GM20431 (cell line): Measurements from ENCODE around the gene ACAP2.
"Not testable (repeated sequence)": the region's sequence is repeated elsewhere in the genome, so short reads cannot be mapped to it uniquely, and the experiment has no call there.

Source experiments
- in situ Hi-C: fragments of 300-500 bp; cut with MseI, MboI; formaldehyde crosslinking; loops from one replicate; pipeline ENCODE4 v1.15.0; 2020; ENCODE audit warnings: low sequenced_read_pairs; ENCODE audit not compliant: unreplicated experiment

Gene ACAP2, protein sequence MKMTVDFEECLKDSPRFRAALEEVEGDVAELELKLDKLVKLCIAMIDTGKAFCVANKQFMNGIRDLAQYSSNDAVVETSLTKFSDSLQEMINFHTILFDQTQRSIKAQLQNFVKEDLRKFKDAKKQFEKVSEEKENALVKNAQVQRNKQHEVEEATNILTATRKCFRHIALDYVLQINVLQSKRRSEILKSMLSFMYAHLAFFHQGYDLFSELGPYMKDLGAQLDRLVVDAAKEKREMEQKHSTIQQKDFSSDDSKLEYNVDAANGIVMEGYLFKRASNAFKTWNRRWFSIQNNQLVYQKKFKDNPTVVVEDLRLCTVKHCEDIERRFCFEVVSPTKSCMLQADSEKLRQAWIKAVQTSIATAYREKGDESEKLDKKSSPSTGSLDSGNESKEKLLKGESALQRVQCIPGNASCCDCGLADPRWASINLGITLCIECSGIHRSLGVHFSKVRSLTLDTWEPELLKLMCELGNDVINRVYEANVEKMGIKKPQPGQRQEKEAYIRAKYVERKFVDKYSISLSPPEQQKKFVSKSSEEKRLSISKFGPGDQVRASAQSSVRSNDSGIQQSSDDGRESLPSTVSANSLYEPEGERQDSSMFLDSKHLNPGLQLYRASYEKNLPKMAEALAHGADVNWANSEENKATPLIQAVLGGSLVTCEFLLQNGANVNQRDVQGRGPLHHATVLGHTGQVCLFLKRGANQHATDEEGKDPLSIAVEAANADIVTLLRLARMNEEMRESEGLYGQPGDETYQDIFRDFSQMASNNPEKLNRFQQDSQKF

GRCh38 chr3:195442573-195443390, at the start of gene ACAP2:
Gene ACAP2 (minus strand): TSS chr3:195443020. CDS start chr3:195442847, 173 bp downstream.
- in situ Hi-C loops, result no loop called here

DNA sequence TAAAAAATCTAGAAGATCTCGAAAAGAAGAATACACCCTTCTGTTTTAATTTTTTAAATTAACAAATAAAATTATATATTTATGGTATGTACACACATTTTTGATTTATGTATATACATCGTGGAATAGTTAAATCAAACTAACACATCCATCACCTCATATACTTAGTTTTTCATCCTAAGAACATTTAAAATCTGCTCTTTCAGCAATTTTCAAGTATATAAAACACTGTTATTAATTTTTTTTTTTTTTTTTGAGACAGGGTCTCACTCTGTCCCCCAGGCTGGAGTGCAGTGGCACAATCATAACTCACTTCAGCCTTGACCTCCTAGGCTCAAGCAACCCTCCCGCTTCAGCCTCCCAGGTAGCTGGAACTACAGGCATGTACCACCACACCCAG, 32.8 kb upstream of the ACAP2 start:
- in situ Hi-C loops, result no loop called here

DNA sequence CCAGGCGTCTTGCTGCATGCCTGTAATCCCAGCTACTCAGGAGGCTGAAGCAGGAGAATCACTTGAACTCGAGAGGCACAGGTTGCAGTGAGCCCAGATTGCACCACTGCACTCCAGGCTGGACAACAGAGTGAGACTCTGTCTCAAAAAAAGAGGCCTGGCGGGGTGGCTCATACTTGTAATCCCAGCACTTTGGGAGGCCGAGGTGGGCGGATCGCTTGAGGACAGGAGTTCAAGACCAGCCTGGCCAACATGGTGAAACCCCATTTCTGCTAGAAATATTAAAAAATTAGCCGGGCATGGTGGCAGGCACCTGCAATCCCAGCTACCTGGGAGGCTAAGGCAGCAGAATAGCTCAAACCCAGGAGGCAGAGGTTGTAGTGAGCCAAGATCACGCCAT, 32.3 kb upstream of the ACAP2 start:
- in situ Hi-C loops, result not testable (repeated sequence)

DNA sequence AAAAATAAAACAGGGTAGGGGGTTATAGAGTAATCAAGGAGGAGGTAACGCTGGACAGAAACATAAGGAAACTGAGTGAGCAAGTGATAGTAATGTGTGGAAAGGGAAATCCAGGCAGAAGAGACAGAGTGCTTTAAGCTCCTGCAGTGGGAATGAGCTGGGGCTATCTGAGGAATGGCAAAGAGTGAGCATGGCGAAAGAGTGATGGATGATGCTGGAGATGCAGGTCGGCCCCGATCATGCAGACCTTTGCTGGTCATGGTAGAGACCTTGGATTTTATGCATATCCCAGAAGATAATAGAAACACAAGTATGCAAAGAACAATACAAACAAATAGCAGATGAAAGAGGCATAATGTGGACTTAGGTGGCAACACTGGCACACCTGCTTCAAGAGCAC, 26.0 kb upstream of the ACAP2 start:
- in situ Hi-C loops, result no loop called here

GRCh38 chr3:195468391-195468776, 25.6 kb upstream of the ACAP2 start:
- in situ Hi-C loops, result no loop called here

GRCh38 chr3:195467641-195468390, 25.0 kb upstream of the ACAP2 start:
- in situ Hi-C loops, result no loop called here

- in situ Hi-C loops, result no loop called here
Observed at GRCh38 chr3:195466251-195466650, 23.4 kb upstream of the ACAP2 start.

GRCh38 chr3:195462922-195463321, 20.1 kb upstream of the ACAP2 start:
- in situ Hi-C loops, result not testable (repeated sequence)

GRCh38 chr3:195462308-195462610, 19.4 kb upstream of the ACAP2 start:
- in situ Hi-C loops, result no loop called here

DNA sequence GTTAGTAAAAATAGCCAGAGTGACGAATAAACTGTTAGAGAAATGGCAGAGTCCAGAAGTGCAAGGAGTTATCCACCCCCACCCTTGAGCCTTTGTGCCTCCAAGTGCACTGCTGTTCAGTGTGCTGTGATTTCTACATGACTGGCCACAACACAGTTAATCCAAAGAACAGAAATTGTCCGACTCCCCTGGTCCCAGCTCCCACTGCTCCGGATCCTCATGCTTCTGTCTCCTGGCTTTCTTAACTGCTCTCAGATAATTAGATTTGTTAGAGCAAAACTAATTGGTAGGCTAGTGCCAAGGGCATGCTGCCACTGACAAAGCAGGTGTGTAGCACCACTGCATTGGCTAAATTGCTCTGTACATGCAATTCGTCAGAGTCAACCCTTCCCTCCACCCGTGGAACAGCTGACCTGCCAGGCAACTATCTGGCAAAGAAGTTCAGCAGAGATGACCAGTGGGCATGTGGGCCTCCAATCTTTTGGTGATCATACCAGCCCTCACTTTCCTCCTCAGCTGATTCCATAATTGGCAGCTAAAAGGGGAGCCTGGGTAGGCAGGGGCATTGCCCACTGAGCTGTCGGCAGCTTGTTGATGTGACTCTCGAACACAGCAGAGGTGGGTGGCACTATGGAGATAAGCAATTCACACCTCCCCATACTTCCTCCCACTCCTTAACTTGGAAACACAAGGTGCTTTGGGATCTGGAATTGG, 18.9 kb upstream of the ACAP2 start:
- in situ Hi-C loops, result no loop called here

- in situ Hi-C loops, result no loop called here
Observed at GRCh38 chr3:195460091-195460713, 17.4 kb upstream of the ACAP2 start.

DNA sequence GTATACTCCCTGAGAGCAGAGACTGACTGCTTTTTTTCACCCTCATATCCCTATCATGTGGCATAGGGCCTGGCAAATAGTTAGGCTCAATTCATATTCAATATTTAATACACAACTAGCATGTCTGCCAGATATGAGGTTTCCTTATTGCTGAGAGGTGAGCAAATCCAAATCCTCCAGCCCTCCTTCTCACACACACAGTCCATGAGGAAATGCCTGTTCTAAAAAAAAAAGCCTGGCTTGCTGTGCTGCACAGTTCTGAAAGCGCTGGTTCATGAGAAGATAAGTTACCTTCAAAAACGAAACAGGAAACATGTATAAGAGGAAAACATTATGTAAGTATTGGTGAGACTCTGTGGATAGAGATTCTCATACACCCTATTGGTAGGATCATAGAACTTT, 15.5 kb upstream of the ACAP2 start:
- in situ Hi-C loops, result no loop called here

- in situ Hi-C loops, result no loop called here
Observed at GRCh38 chr3:195455789-195456188, 13.0 kb upstream of the ACAP2 start.

- in situ Hi-C loops, result no loop called here
Observed at GRCh38 chr3:195453236-195453635, 10.4 kb upstream of the ACAP2 start.

- in situ Hi-C loops, result no loop called here
Observed at GRCh38 chr3:195451373-195452015, 8.7 kb upstream of the ACAP2 start.

- in situ Hi-C loops, result no loop called here
Observed at GRCh38 chr3:195450731-195451229, 8.0 kb upstream of the ACAP2 start.

DNA sequence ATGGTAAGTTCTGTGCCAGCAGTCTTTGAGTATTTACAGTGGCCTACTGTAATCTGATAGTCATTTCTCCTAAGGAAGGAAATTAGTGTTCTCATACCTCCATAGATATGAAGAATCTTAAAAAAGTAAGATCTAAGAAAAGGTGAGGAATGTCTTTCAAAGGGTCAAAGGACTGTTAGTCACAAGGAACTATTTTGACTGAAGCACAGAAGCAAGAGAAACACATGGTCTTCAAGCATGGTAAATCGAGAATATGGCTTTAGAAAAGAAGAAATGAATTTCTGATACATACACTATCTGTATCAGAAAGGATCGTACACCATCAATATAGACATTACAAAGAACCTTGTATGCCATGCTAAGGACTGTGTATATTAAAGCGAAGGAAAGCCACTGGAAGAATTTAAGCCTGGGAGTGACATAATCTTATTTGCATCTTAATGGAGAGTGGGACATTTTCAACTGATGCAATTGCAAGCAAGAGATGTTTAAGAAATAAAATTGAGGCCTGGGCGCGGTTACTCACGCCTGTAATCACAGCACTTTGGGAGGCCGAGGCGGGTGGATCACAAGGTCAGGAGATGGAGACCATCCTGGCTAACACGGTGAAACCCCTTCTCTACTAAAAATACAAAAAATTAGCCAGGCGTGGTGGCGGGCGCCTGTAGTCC, 5.5 kb upstream of the ACAP2 start:
- in situ Hi-C loops, result no loop called here

GRCh38 chr3:195447201-195447600, 4.4 kb upstream of the ACAP2 start:
- in situ Hi-C loops, result no loop called here
